K562 (cell line): Measurements from ENCODE around the gene CENPX. TPM values are rescaled to one million over a fixed set of nuclear protein-coding genes. Genes with fewer than 3 reads are reported as not detected.

ENCODE experiments used
- ARID2 ChIP-seq: fragments of 450-650 bp; IDR thresholded peaks from 2 replicates; pipeline ENCODE4 v1.6.1; 2017; ENCODE audit warnings: antibody characterized with exemption, mild to moderate bottlenecking
- COPS2 ChIP-seq: fragments of 450-650 bp; conservative IDR thresholded peaks from 2 replicates; pipeline ENCODE4 v1.6.1; 2016; ENCODE audit warnings: mild to moderate bottlenecking, moderate library complexity
- CREB1 ChIP-seq, 2 experiments: sonication (generic) in 1 of 2; formaldehyde crosslinking in 1 of 2; IDR thresholded peaks; 2 replicates each; pipeline versions ENCODE4 v1.6.1 to v1.8.0; 2012 to 2022; ENCODE audit warnings: inconsistent platforms in 1 of 2, mild to moderate bottlenecking in 1 of 2, missing genetic modification reagents in 1 of 2, moderate library complexity in 1 of 2
- E2F5 ChIP-seq: sonication (generic); formaldehyde crosslinking; IDR thresholded peaks from 2 replicates; pipeline ENCODE4 v1.8.0; 2022; ENCODE audit warnings: mild to moderate bottlenecking, missing genetic modification reagents
- FOXM1 ChIP-seq, 2 experiments: fragments of 450-650 bp in 1 of 2; sonication (generic) in 1 of 2; formaldehyde crosslinking in 1 of 2; IDR thresholded peaks; 2 replicates each; pipeline versions ENCODE4 v1.6.1 to v1.9.0; 2017 to 2022; ENCODE audit warnings: low read depth in 2 of 2, mild to moderate bottlenecking in 2 of 2, missing genetic modification reagents in 1 of 2, moderate library complexity in 1 of 2
- HNRNPH1 ChIP-seq: fragments of 200-400 bp; formaldehyde crosslinking; optimal IDR thresholded peaks from 2 replicates; pipeline ENCODE3; 2017; ENCODE audit warnings: low read depth, mild to moderate bottlenecking, low read length, moderate library complexity
- IRF2 ChIP-seq: sonication (generic); formaldehyde crosslinking; IDR thresholded peaks from 2 replicates; pipeline ENCODE4 v1.8.1; 2022; ENCODE audit warnings: mild to moderate bottlenecking, missing genetic modification reagents
- KAT2B ChIP-seq: IDR thresholded peaks from one replicate; pipeline ENCODE4 v1.6.1; 2012; ENCODE audit warnings: low read depth, mild to moderate bottlenecking, control low read depth, inconsistent platforms, low read length, moderate library complexity
- KAT7 ChIP-seq: sonication (generic); formaldehyde crosslinking; IDR thresholded peaks from 2 replicates; pipeline ENCODE4 v1.8.0; 2022; ENCODE audit warnings: missing genetic modification reagents, mild to moderate bottlenecking, borderline replicate concordance
- KDM4B ChIP-seq, 2 experiments: fragments of 450-650 bp in 1 of 2; sonication (generic) in 1 of 2; IDR thresholded peaks; 2 replicates each; pipeline ENCODE4 v1.6.1; 2016 to 2017; ENCODE audit warnings: borderline replicate concordance in 2 of 2, antibody characterized with exemption in 1 of 2, low read depth in 1 of 2, mild to moderate bottlenecking in 1 of 2
- LARP7 ChIP-seq: fragments of 450-650 bp; IDR thresholded peaks from 2 replicates; pipeline ENCODE4 v1.6.1; 2016
- MEIS2 ChIP-seq: fragments of 450-650 bp; IDR thresholded peaks from 2 replicates; pipeline ENCODE4 v1.6.1; 2014; ENCODE audit warnings: mild to moderate bottlenecking; ENCODE audit not compliant: partially characterized antibody
- MTA3 ChIP-seq: fragments of 450-650 bp; formaldehyde crosslinking; IDR thresholded peaks from 2 replicates; pipeline ENCODE4 v1.6.1; 2017; ENCODE audit warnings: mild to moderate bottlenecking, borderline replicate concordance
- NFRKB ChIP-seq: fragments of 450-650 bp; IDR thresholded peaks from 2 replicates; pipeline ENCODE4 v1.6.1; 2016; ENCODE audit warnings: low read depth
- NONO ChIP-seq, 2 experiments: fragments of 200-400 bp in 1 of 2; fragments of 450-650 bp in 1 of 2; formaldehyde crosslinking in 1 of 2; IDR thresholded peaks; 2 replicates each; pipeline ENCODE4 v1.6.1; 2017; ENCODE audit warnings: low read depth in 2 of 2, mild to moderate bottlenecking in 2 of 2, moderate library complexity in 2 of 2, low read length in 1 of 2
- POU5F1 ChIP-seq: fragments of 150-350 bp; IDR thresholded peaks from 2 replicates; pipeline ENCODE4 v1.6.1; 2014; ENCODE audit warnings: borderline replicate concordance, low read length, low read depth, mild to moderate bottlenecking; ENCODE audit not compliant: partially characterized antibody
- SP2 ChIP-seq: IDR thresholded peaks from 2 replicates; pipeline ENCODE4 v1.6.1; 2011; ENCODE audit warnings: mild to moderate bottlenecking, low read depth, low read length, moderate library complexity; ENCODE audit not compliant: poor library complexity, severe bottlenecking; ENCODE audit errors: extremely low read depth
- ZNF12 ChIP-seq: sonication (generic); formaldehyde crosslinking; IDR thresholded peaks from 2 replicates; pipeline ENCODE4 v1.4.0; 2020; ENCODE audit warnings: mild to moderate bottlenecking, missing genetic modification reagents
- ZNF398 ChIP-seq: fragments of 250-450 bp; sonication (Bioruptor Pico); IDR thresholded peaks from 2 replicates; pipeline ENCODE4 v1.8.0; 2021; ENCODE audit warnings: moderate library complexity, mild to moderate bottlenecking, inconsistent platforms
- ZNF75A ChIP-seq: fragments of 450-650 bp; formaldehyde crosslinking; IDR thresholded peaks from 2 replicates; pipeline ENCODE4 v1.4.0; 2020; ENCODE audit warnings: mild to moderate bottlenecking
- ZSCAN29 ChIP-seq: fragments of 450-650 bp; IDR thresholded peaks from 2 replicates; pipeline ENCODE4 v1.6.1; 2017
- polyA plus RNA-seq, 8 experiments: library from polyadenylated mRNA; depleted of rRNA in 4 of 8; stranded (reverse) in 5 of 8; unstranded in 3 of 8; fragments of >200 nt; fragmentation: Nextera tagmentation in 2 of 8; fragmentation: Illumina TruSeq in 1 of 8; extraction: Ambion mirVana in 2 of 8; extraction: Trizol in 1 of 8; gene quantifications; 2 replicates each; pipeline versions ENCODE4 v1.2.1 to v1.2.3, GENCODE V29; 2011 to 2014; ENCODE audit warnings: inconsistent platforms in 1 of 8, missing spikeins in 1 of 8
- total RNA-seq, 7 experiments: library from RNA; depleted of rRNA in 6 of 7; stranded (reverse); fragments of >200 nt in 6 of 7; fragmentation: Illumina TruSeq in 2 of 7; extraction: Trizol in 2 of 7; gene quantifications; 2 replicates each; pipeline versions ENCODE4 v1.2.1 to v1.2.3, GENCODE V29; 2011 to 2021; ENCODE audit warnings: low replicate concordance in 1 of 7
- TF ChIP-seq, protein P1 (sequence below): fragments of 450-650 bp; formaldehyde crosslinking; IDR thresholded peaks from 2 replicates; pipeline ENCODE4 v1.4.0; 2020; ENCODE audit warnings: mild to moderate bottlenecking, moderate library complexity
- TF ChIP-seq, protein P2 (sequence below): fragments of 450-650 bp; IDR thresholded peaks from 2 replicates; pipeline ENCODE4 v1.6.1; 2016; ENCODE audit warnings: low read depth, mild to moderate bottlenecking, moderate library complexity

CENPX gene
- total and polyA plus RNA-seq, 9 of the 15 experiments (the other 6 are each of a cell fraction or from before 2014, with no cell fraction given): 32.7 to 352 (median 127) TPM

DNA sequence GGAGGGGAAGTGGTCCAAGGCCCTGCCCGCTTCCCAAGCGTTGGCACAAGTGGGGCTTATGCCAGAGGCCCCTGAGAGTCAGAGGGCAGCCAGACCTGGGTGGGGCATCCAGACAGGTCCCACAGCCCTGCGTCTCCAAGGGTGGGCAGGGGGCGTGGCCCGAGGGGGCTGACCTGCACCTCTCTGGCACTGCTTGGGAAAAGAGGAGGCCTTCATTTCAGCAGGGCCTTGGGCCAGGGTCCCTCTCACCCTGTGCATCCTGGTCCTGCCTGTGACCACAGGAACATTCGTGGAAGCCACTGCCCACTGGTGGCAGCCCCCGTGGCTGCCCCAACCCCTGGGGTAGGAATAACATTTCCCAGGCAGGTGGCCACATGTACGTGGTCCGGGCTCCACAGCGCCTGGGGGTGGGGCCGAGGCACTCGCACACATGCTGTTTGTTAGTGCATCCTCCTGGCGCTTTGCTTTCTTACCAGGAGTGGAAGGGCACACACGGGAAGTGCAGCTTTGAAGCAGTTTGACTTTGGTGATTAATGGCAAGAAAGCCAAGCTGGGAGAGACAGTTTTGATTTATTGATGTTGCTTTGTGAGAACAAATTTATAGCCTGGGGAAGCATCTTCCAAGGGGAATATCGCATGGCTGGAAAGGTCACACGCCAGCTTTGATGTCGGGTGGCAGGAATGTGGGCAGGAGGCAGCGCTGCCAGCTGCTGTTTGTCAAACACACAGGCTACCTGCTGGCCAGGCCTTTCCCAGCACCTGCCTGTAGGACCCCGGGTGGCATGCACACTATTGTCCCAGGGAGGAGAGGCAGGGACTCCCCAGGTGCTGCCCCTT lies 4.3 kb downstream of the CENPX start (continued):
- TF ChIP-seq ZNF398 (CRISPR knock-in tag): no peak
- no peak for TF ChIP-seq E2F5 (CRISPR knock-in tag)
- no peak for TF ChIP-seq ZNF75A (CRISPR knock-in tag)
- TF ChIP-seq LARP7: no peak
- TF ChIP-seq KAT2B: no peak
- TF ChIP-seq KDM4B (IDR thresholded peaks at IDR 0.05; ENCODE audit: borderline replicate concordance in 2 of 2, low read depth in 1 of 2): no peak
- no peak for TF ChIP-seq NONO (IDR thresholded peaks at IDR 0.05; ENCODE audit: low read depth in 2 of 2, low read length in 1 of 2)
- TF ChIP-seq, protein P1, sequence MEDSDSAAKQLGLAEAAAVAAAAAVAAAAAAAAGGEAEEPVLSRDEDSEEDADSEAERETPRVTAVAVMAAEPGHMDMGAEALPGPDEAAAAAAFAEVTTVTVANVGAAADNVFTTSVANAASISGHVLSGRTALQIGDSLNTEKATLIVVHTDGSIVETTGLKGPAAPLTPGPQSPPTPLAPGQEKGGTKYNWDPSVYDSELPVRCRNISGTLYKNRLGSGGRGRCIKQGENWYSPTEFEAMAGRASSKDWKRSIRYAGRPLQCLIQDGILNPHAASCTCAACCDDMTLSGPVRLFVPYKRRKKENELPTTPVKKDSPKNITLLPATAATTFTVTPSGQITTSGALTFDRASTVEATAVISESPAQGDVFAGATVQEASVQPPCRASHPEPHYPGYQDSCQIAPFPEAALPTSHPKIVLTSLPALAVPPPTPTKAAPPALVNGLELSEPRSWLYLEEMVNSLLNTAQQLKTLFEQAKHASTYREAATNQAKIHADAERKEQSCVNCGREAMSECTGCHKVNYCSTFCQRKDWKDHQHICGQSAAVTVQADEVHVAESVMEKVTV: no peak
- TF ChIP-seq, protein P2, sequence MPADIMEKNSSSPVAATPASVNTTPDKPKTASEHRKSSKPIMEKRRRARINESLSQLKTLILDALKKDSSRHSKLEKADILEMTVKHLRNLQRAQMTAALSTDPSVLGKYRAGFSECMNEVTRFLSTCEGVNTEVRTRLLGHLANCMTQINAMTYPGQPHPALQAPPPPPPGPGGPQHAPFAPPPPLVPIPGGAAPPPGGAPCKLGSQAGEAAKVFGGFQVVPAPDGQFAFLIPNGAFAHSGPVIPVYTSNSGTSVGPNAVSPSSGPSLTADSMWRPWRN: no peak
- no peak for TF ChIP-seq IRF2 (CRISPR knock-in tag)
- TF ChIP-seq MTA3: no peak
- TF ChIP-seq COPS2: no peak
- no peak for TF ChIP-seq KAT7 (CRISPR knock-in tag)
- no peak for TF ChIP-seq HNRNPH1
- TF ChIP-seq POU5F1: no peak
- TF ChIP-seq ARID2: no peak
- TF ChIP-seq FOXM1 (IDR thresholded peaks at IDR 0.05; ENCODE audit: low read depth): no peak
- TF ChIP-seq FOXM1 (CRISPR knock-in tag; IDR thresholded peaks at IDR 0.05; ENCODE audit: low read depth): no peak
- no peak for TF ChIP-seq NFRKB
- TF ChIP-seq SP2: no peak
- no peak for TF ChIP-seq ZSCAN29
- TF ChIP-seq ZNF12: no peak
- TF ChIP-seq MEIS2: peak; percentile 49
- TF ChIP-seq CREB1 (IDR thresholded peaks at IDR 0.05): no peak
- TF ChIP-seq CREB1 (CRISPR knock-in tag; IDR thresholded peaks at IDR 0.05): no peak
